GM06990 (cell line): Measurements from ENCODE around the gene EVI5L.
"Not testable (repeated sequence)": the region's sequence is repeated elsewhere in the genome, so short reads cannot be mapped to it uniquely, and the experiment has no call there.

Experiments used
- DNase-seq: peaks from one replicate; pipeline ENCODE4 v3.0.0-alpha.2; 2011; ENCODE audit not compliant: insufficient read length; ENCODE audit errors: extremely low read depth
- H3K27me3 ChIP-seq: replicated peaks from 2 replicates; pipeline ENCODE4 v1.6.0; 2011; ENCODE audit warnings: low read length; ENCODE audit not compliant: control insufficient read depth, insufficient read depth
- H3K36me3 ChIP-seq: 2 replicates; pipeline ENCODE4 v1.5.1; 2011; ENCODE audit warnings: low read length; ENCODE audit not compliant: control insufficient read depth, insufficient read depth
- H3K4me3 ChIP-seq: replicated peaks from 2 replicates; pipeline ENCODE4 v1.5.1; 2011; ENCODE audit warnings: low read depth, mild to moderate bottlenecking, control low read depth, low read length
- CTCF ChIP-seq: IDR thresholded peaks from 2 replicates; pipeline ENCODE4 v1.5.1; 2011; ENCODE audit warnings: low read length, control low read depth, mild to moderate bottlenecking, inconsistent platforms; ENCODE audit not compliant: insufficient read depth, poor library complexity, severe bottlenecking

Gene EVI5L

GRCh38 chr19:7885818-7886217 lies 55.8 kb downstream of the EVI5L start:
- Histone ChIP-seq H3K36me3 (no peaks in the 10 kb centered on the region), H3K4me3 (no peak overlapping the region), H3K27me3 (no peaks in the 10 kb centered on the region)
- no peak for DNase-seq
- TF ChIP-seq CTCF: no peak

GRCh38 chr19:7887408-7888144 lies 57.6 kb downstream of the EVI5L start:
- TF ChIP-seq CTCF: no peak
- H3K36me3 ChIP-seq: no peaks in the 10 kb centered on the region
- DNase-seq: no peak
- H3K27me3 ChIP-seq: no peaks in the 10 kb centered on the region
- no peak overlapping the region for H3K4me3 ChIP-seq

GRCh38 chr19:7888145-7888825 lies 58.3 kb downstream of the EVI5L start, which contains the start of gene LRRC8E:
Gene LRRC8E, plus strand, starts transcription at chr19:7888510. Its CDS starts 7,094 bp downstream, at chr19:7895604.
- Histone ChIP-seq H3K27me3 (no peaks in the 10 kb centered on the region), H3K4me3 (no peak within 1 kb of the TSS), H3K36me3 (no peaks in the 10 kb centered on the region)
- no peak for DNase-seq
- TF ChIP-seq CTCF: no peak

GRCh38 chr19:7888826-7889217 lies 58.8 kb downstream of the EVI5L start:
- no peak for TF ChIP-seq CTCF
- Histone ChIP-seq H3K4me3 (no peak overlapping the region), H3K36me3 (no peaks in the 10 kb centered on the region), H3K27me3 (no peaks in the 10 kb centered on the region)
- DNase-seq: no peak

GRCh38 chr19:7893362-7894101 lies 63.5 kb downstream of the EVI5L start:
- not testable (repeated sequence) for DNase-seq, H3K4me3 ChIP-seq, H3K27me3 ChIP-seq

More at GRCh38 chr19:7893362-7894101, 63.5 kb downstream of the EVI5L start:
- H3K36me3 ChIP-seq: not testable (repeated sequence)
